Endometrial microvascular endothelial cells (primary cell): ENCODE results near the gene TSACC. TPM values are rescaled to one million over a fixed set of nuclear protein-coding genes. Genes with fewer than 3 reads are reported as not detected.

ENCODE experiments used
- in situ Hi-C: cut with HindIII; loops from 2 replicates; pipeline ENCODE4 v1.10.0; 2017; ENCODE audit warnings: low sequenced_read_pairs, low pct_unique_long_range_greater_than_20kb; ENCODE audit errors: inconsistent ontology term
- total RNA-seq: library from RNA; depleted of rRNA; stranded (reverse); fragments of >200 nt; gene quantifications from one replicate; pipeline ENCODE4 v1.2.3, GENCODE V29; 2015; ENCODE audit errors: inconsistent ontology term

Gene TSACC
- total RNA-seq, 1 donor from 2014 or later = not detected

GRCh38 chr1:156388174-156389137, 50.1 kb downstream of the TSACC start:
- in situ Hi-C loops = no loop called here

GRCh38 chr1:156389311-156389710, 51.0 kb downstream of the TSACC start:
- in situ Hi-C loops = no loop called here

GRCh38 chr1:156390469-156391365, 52.4 kb downstream of the TSACC start:
- in situ Hi-C loops = no loop called here

GRCh38 chr1:156391366-156391677, 53.0 kb downstream of the TSACC start:
- in situ Hi-C loops = no loop called here

GRCh38 chr1:156391701-156392100, 53.4 kb downstream of the TSACC start:
- in situ Hi-C loops = no loop called here

- in situ Hi-C loops = no loop called here
Observed at GRCh38 chr1:156392452-156392853, 54.1 kb downstream of the TSACC start.

- in situ Hi-C loops = no loop called here
Observed at GRCh38 chr1:156393095-156393494, 54.8 kb downstream of the TSACC start.

- in situ Hi-C loops = no loop called here
Observed at GRCh38 chr1:156394082-156394481, 55.8 kb downstream of the TSACC start.

- in situ Hi-C loops = no loop called here
Observed at GRCh38 chr1:156394835-156395461, 56.6 kb downstream of the TSACC start.

Other genes with a start within 250 kb of the TSACC start
- 860 TPM for gene LMNA, start 223.8 kb upstream of the TSACC start, total RNA-seq
- 0.09 TPM for gene SEMA4A, start 184.9 kb upstream of the TSACC start, total RNA-seq
- gene SLC25A44, start 144.4 kb upstream of the TSACC start, total RNA-seq = 22.6 TPM
- 98.5 TPM for gene PMF1, start 125.5 kb upstream of the TSACC start, total RNA-seq
- gene BGLAP, start 96.3 kb upstream of the TSACC start, total RNA-seq = not detected
- 0.37 TPM for gene PAQR6, start 90.5 kb upstream of the TSACC start, total RNA-seq
- 69.0 TPM for gene SMG5, start 55.7 kb upstream of the TSACC start, total RNA-seq
- 0.93 TPM for gene TMEM79, start 54.2 kb upstream of the TSACC start, total RNA-seq
- 87.4 TPM for gene GLMP, start 42.8 kb upstream of the TSACC start, total RNA-seq
- gene VHLL, start 39.2 kb upstream of the TSACC start, total RNA-seq = not detected
- 570 TPM for gene CCT3, start 234 bp upstream of the TSACC start, total RNA-seq
- not detected for gene RHBG, start 30.7 kb downstream of the TSACC start, total RNA-seq
- gene MEF2D, start 162.2 kb downstream of the TSACC start, total RNA-seq = 53.5 TPM
- gene IQGAP3, start 234.0 kb downstream of the TSACC start, total RNA-seq = 39.4 TPM
- not detected for gene TTC24, start 241.2 kb downstream of the TSACC start, total RNA-seq